ENCODE results near the gene TXLNB. TPM values are rescaled to one million over a fixed set of nuclear protein-coding genes. Genes with fewer than 3 reads are reported as not detected.

TXLNB gene
- total and polyA plus RNA-seq, 9 donors, result 2.3 to 7.9 (median 5.0) TPM

DNA sequence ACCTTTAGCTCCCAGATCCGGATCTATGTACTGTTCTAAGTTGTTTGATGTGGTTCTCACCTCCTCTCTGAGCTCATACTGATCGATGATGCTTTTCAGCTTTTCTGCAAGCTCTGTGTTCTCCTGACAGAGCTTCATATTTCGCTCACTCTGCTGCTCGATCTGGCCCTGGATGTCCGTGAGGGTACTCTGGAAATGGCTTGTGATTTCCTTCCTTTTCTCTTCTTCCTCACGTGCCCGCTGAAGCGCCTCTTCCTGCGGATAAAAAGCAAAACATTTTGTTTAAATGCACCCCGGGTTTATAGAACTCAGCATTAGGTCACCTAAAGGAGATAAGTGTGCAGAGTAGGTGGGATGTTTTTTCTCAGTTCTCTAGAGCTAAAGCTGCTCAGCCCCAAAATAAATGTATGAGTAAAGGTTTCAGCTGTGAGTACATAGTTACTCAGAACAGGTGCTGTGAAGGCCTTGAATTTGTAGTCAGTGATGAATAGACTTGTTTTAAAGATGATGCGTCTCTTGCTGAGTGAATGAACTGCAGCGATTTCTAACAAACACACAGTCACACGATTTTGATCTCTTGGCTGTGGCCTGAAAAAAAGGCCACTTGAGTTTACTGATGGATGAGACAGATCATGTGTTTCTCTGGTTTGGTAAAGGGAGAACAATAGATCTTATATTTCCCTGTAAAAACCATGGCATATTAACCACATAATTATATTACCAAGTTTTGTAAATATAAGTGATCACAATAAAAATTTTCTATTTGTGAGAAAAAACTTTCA lies 29.1 kb downstream of the TXLNB start:
- 82 to 86% (median 86%) methylated on average over 13 of the region's 13 CpGs for WGBS, 3 donors
- intact Hi-C loops (cut with DNase I), result no loop called here
- TF ChIP-seq EP300 (IDR thresholded peaks at IDR 0.05), result no peak
- TF ChIP-seq, protein P1, sequence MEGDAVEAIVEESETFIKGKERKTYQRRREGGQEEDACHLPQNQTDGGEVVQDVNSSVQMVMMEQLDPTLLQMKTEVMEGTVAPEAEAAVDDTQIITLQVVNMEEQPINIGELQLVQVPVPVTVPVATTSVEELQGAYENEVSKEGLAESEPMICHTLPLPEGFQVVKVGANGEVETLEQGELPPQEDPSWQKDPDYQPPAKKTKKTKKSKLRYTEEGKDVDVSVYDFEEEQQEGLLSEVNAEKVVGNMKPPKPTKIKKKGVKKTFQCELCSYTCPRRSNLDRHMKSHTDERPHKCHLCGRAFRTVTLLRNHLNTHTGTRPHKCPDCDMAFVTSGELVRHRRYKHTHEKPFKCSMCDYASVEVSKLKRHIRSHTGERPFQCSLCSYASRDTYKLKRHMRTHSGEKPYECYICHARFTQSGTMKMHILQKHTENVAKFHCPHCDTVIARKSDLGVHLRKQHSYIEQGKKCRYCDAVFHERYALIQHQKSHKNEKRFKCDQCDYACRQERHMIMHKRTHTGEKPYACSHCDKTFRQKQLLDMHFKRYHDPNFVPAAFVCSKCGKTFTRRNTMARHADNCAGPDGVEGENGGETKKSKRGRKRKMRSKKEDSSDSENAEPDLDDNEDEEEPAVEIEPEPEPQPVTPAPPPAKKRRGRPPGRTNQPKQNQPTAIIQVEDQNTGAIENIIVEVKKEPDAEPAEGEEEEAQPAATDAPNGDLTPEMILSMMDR (IDR thresholded peaks at IDR 0.05), result no peak
- Histone ChIP-seq H3K4me1 (ENCODE audit: insufficient read depth) (peaks cover 2% of the 10 kb centered on the region), H3K9me3 (no peaks in the 10 kb centered on the region), H3K27me3 (no peaks in the 10 kb centered on the region), H3K27ac (no peak overlapping the region), H3K4me3 (no peak overlapping the region), H3K36me3 (no peaks in the 10 kb centered on the region)
- DNase-seq, result no peak

DNA sequence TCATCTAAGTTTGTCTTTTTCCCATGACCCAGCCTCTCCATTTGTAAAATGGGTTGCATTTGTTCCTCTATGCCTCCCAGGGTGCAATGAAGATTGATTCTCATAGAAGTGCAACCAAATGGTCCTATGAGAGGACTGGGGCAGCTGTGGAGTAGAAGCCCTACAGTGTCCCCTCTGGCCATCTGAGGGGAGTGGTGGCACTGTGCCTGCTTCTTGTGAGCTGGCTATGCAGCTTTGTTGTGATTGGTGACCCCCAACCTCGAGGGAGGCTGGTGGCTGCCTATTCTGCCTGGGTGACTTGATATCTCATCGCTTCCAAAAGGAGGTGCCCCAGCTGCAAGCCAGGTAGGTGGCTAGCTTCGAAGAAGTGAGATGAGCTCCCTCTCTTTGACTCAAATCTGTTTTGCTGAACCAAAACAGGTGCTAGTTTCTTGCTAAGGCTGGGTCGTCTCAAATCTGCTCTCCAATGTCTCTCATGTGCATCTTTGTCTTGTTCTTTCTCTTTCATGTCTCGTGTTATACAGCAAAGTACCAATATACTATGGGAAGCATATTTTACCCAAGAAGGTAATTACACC lies 33.9 kb downstream of the TXLNB start:
- intact Hi-C loops (cut with DNase I), result no loop called here
- DNase-seq, result no peak

DNA sequence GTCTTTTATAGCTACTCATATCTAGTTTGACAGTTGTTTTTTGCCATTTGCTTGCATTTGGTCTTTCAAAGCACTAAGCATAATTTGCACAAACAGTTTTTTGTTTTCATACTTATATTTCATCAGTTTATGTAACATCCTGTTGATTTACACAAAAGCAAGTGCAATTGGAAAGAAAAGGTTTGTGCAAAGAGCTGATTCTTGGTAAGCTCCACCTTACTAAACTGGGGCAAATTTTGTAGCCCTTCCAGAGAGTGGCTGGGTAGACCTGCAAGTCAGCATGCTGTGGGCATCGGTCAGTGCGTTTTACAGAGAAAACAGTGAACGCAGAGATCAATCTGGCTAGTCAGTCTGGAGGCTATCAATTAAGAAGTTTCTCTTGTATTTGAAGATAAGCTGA lies 34.5 kb downstream of the TXLNB start:
- 41 to 76% (median 63%) methylated on average over 3 of the region's 3 CpGs for WGBS, 3 donors
- TF ChIP-seq, protein P1 (IDR thresholded peaks at IDR 0.05), result no peak
- TF ChIP-seq POLR2A (IDR thresholded peaks at IDR 0.05) (no peak), EP300 (IDR thresholded peaks at IDR 0.05) (no peak)
- Histone ChIP-seq H3K27me3 (no peaks in the 10 kb centered on the region), H3K27ac (no peak overlapping the region), H3K9me3 (no peaks in the 10 kb centered on the region), H3K4me1 (ENCODE audit: insufficient read depth) (peaks cover 9% of the 10 kb centered on the region), H3K36me3 (no peaks in the 10 kb centered on the region), H3K4me3 (no peak overlapping the region)
- no peak for DNase-seq
- intact Hi-C loops (cut with DNase I), result no loop called here

More for the DNA sequence above, 33.9 kb downstream of the TXLNB start:
- Histone ChIP-seq H3K27me3 (no peaks in the 10 kb centered on the region), H3K4me3 (no peak overlapping the region), H3K9me3 (no peaks in the 10 kb centered on the region), H3K4me1 (ENCODE audit: insufficient read depth) (peaks cover 4% of the 10 kb centered on the region), H3K27ac (no peak overlapping the region), H3K36me3 (no peaks in the 10 kb centered on the region)
- TF ChIP-seq EP300 (IDR thresholded peaks at IDR 0.05), result no peak
- TF ChIP-seq, protein P1 (IDR thresholded peaks at IDR 0.05), result no peak
- WGBS, 3 donors, result 78 to 86% (median 82%) methylated on average over 5 of the region's 5 CpGs

DNA sequence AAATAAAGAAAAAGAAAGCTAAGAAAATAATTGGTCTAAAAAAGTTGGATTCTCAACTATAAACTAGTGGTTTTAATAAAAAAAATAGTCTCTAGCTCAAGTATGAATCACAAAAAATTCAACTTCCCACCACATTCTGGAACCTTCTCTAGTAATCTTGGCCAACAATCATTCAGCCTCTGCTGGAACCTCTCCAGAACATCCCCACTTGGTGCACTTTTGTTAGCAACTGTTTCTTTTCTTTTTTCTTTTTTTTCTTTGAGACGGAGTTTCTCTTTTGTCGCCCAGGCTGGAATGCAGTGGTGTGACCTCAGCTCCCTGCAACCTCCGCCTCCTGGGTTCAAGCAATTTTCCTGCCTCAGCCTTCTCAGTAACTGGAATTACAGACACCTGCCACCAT lies 35.7 kb downstream of the TXLNB start:
- Histone ChIP-seq H3K4me3 (no peak overlapping the region), H3K9me3 (no peaks in the 10 kb centered on the region), H3K27ac (no peak overlapping the region), H3K36me3 (no peaks in the 10 kb centered on the region), H3K4me1 (ENCODE audit: insufficient read depth) (peaks cover 10% of the 10 kb centered on the region), H3K27me3 (no peaks in the 10 kb centered on the region)
- intact Hi-C loops (cut with DNase I), result no loop called here
- DNase-seq, result no peak
- 38 to 45% (median 40%) methylated on average over 3 of the region's 3 CpGs for whole genome bisulfite sequencing, 3 donors
- TF ChIP-seq, protein P1 (IDR thresholded peaks at IDR 0.05), result no peak
- no peak for TF ChIP-seq POLR2A (IDR thresholded peaks at IDR 0.05)
- TF ChIP-seq EP300 (IDR thresholded peaks at IDR 0.05), result no peak
